ENCODE measurements around the gene RNF208. TPM values are rescaled to one million over a fixed set of nuclear protein-coding genes. Genes with fewer than 3 reads are reported as not detected.

Gene RNF208
- total and polyA plus RNA-seq, 2 donors (not counting 3 experiments of a cell fraction or from before 2014, with no cell fraction given), result 1.3 to 4.8 TPM

- no peaks in the 10 kb centered on the region for H3K27me3 ChIP-seq (ENCODE audit: control insufficient read depth in 2 of 2, insufficient read depth in 2 of 2, low read length in 2 of 2)
- H3K4me2 ChIP-seq (ENCODE audit: insufficient read depth, low read length), result no peak overlapping the region
- peaks cover 0 to 2% of the 10 kb centered on the region in 2 experiments for H3K36me3 ChIP-seq (ENCODE audit: control insufficient read depth in 2 of 2, extremely low read depth in 1 of 2, insufficient read depth in 2 of 2, low read length in 2 of 2)
- intact Hi-C loops (cut with micrococcal nuclease), result no loop called here
- no peaks in the 10 kb centered on the region for H3K9me3 ChIP-seq (replicated peaks; ENCODE audit: control insufficient read depth, insufficient read depth, low read length)
- no peaks in the 10 kb centered on the region for H3K9me1 ChIP-seq (replicated peaks; ENCODE audit: control insufficient read depth, extremely low read depth, insufficient read depth, low read length)
- ChIA-PET CTCF (no interaction called here), POLR2A (no interaction called here)
- no peak overlapping the region for H3K9ac ChIP-seq (replicated peaks; ENCODE audit: extremely low read depth, insufficient read depth, low read length)
- DNase-seq (ENCODE audit: low read depth, low spot score) (no peak), FAIRE-seq (no peak)
- H2AFZ ChIP-seq (ENCODE audit: low read depth, low read length), result no peak overlapping the region
- H4K20me1 ChIP-seq (replicated peaks; ENCODE audit: control insufficient read depth, extremely low read depth, insufficient read depth, low read length), result no peaks in the 10 kb centered on the region
- TF ChIP-seq JUN (IDR thresholded peaks at IDR 0.05; ENCODE audit: borderline replicate concordance, insufficient read depth, insufficient read length, low read depth), result no peak
- TF ChIP-seq FOS (IDR thresholded peaks at IDR 0.05; ENCODE audit: borderline replicate concordance, insufficient read depth, low read length), result no peak
- TF ChIP-seq POLR2A (IDR thresholded peaks at IDR 0.05; ENCODE audit: low read depth, low read length), result no peak
- TF ChIP-seq MYC (IDR thresholded peaks at IDR 0.05; ENCODE audit: low read depth, low read length), result no peak
- no peak for TF ChIP-seq MAX (IDR thresholded peaks at IDR 0.05; ENCODE audit: insufficient read depth, insufficient read length)
- TF ChIP-seq GATA2 (IDR thresholded peaks at IDR 0.05; ENCODE audit: insufficient read depth, insufficient read length, low read depth, low read length), result no peak
- TF ChIP-seq EZH2 (IDR thresholded peaks at IDR 0.05; ENCODE audit: borderline replicate concordance, low read depth, low read length, severe bottlenecking), result no peak
- no TSS peak for BruUV-seq (replicated peaks)
- dilution Hi-C loops (cut with MboI; ENCODE audit: extremely low pct_ligation_motif_present, low sequenced_read_pairs), result no loop called here
- no peak overlapping the region for H3K27ac ChIP-seq (ENCODE audit: insufficient read depth, low read depth, low read length)
- H3K4me3 ChIP-seq (replicated peaks in 1 of 3; ENCODE audit: insufficient read depth in 1 of 3, low read depth in 1 of 3, low read length in 3 of 3), result no peak overlapping the region
- no peaks in the 10 kb centered on the region for H3K79me2 ChIP-seq (ENCODE audit: control insufficient read depth, insufficient read depth, low read length)
- H3K4me1 ChIP-seq (ENCODE audit: control insufficient read depth, extremely low read depth, insufficient read depth, low read length), result peaks cover 18% of the 10 kb centered on the region
These were observed 1.5 kb downstream of the RNF208 start for GRCh38 chr9:137220317-137221094.

All from endothelial cell of umbilical vein (primary cell).